SHP77 treated with DMSO at 0.1 percent for 48 hours (cell line): Measurements from ENCODE around the gene B3GNT5.
A peak's percentile ranks its signal among the peaks of the same experiment; 100 is the strongest.

Source experiments
- DNase-seq: peaks from one replicate; lab custom pipeline; 2025; lab: John Stamatoyannopoulos, UW

B3GNT5 gene, protein sequence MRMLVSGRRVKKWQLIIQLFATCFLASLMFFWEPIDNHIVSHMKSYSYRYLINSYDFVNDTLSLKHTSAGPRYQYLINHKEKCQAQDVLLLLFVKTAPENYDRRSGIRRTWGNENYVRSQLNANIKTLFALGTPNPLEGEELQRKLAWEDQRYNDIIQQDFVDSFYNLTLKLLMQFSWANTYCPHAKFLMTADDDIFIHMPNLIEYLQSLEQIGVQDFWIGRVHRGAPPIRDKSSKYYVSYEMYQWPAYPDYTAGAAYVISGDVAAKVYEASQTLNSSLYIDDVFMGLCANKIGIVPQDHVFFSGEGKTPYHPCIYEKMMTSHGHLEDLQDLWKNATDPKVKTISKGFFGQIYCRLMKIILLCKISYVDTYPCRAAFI

DNA sequence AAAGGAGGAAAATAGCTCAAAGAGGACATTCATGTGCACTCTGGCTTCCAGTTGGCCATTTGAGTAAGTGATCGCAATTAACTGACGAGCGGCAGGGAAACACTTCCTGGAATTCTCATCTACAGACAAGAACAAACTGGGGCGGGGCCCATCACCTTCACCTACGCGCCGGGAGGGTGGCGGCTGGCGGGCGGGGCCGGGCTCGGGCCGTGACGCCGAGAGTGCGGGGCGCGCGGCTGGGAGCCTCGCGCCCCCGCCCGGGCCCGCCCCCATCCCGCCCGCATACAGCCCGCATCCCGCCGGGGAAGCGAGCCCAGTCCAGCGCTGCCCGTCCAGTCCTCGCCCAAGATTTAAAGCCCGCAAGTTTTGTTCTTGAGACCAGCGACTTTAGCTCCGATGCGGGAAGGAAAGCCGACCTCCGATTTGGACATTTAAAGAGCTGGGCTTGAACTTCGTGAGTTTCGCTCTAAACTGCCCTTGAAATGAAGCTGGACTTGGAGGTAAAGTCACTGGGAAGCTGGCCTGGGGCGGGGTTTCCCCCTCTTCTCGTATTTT, at the start of gene B3GNT5:
Gene B3GNT5 (plus strand): TSS at position 281 of the 555 bp plus-strand sequence. CDS start 16,546 bp downstream, outside the sequence.
- peak; percentile 32 for DNase-seq

DNA sequence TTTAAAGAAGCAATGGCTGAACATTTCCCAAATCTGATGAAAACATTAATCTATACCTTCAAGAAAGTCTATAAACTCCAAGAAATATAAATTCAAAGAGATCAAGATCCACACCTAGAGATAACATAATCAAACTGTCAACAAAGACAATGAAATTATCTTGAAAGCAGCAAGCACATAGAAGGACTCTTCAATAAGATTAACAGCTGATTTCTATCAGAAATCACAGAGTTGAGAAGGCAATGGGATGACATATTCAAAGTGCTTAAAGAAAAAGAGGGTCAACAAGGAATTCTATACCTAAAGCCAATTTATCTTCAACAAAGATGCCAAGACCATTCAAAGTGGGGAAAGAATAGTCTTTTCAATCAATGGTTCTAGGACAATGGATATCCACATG, 49.4 kb upstream of the B3GNT5 start:
- no peak for DNase-seq

DNA sequence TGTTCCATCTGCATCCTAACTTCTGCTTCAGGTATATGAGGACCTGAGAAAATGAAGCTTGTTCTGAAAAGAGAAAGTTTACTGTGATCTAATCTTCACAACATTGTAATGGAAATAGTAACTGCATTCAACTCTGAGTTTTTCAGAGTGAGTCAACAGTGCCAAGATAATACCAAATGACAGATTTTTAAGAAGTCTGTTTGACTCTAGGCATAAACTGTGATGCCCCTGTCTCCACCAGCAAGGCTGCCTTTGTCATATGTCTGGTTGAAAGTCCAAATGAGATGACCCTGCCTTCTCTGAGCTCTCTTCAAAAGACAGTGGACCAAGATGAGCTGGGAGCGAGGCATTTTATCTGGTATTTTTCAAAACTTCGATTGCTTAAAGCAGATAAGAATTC, 44.8 kb upstream of the B3GNT5 start:
- DNase-seq: no peak

DNA sequence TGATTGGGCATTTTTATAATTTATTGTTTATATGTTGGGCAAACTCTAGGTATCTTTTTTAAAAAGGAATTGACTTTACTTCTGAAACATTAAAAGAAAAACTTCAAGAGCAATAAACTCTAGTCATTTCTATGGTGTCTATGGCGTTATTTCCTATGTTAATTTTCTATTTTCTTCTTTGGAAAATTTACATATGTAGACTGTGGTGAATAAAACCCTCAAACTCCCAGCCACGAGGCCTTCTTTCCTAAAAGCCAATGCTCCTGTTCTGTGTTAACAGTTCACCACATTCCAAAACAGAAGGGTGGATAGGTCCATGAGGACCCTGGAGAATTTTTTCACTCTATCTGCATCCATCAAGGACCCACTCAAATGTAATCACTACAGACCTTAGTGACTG, 44.3 kb upstream of the B3GNT5 start:
- no peak for DNase-seq

DNA sequence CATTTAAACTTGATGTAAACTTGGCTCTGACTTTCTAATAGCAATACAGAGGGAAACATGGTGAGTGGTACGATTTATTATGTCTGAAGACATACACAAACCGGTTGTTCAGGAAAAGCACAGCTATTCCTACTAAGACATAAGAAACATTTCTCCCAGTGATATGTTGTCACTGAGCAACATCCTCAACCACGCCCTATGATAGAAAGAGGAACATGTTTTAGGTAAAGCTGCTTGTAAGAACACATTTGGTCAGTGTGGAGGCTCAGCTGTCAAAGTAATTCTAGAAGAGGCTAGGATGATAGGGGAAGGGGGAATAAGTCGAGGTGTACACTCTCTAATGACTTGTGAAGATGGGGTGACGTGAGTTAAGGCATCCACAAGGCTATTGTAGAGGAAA, 42.7 kb upstream of the B3GNT5 start:
- no peak for DNase-seq

DNA sequence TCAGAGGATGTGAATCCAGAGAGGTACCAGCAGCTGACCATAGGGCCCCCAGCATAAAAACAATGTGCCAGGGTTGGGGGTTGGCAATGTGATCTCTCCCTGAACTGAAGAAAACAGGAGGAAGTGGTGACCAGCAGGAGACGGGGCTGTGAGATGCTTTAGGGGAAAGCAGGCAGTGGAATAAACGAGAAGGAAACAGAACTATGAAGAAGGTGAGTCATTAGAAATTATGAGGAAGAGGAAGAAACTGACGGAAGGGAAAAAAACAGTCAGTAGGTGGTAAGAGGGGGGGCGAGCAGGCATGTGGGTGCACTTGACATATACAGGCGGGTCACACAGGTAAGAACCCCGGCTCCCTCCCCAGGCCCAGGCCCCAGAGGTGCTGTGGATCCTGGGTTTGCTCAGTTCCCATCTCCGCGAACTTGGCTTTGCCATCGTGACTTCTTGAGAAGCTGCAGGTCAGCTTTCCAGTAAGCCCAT, 42.2 kb upstream of the B3GNT5 start:
- no peak for DNase-seq

DNA sequence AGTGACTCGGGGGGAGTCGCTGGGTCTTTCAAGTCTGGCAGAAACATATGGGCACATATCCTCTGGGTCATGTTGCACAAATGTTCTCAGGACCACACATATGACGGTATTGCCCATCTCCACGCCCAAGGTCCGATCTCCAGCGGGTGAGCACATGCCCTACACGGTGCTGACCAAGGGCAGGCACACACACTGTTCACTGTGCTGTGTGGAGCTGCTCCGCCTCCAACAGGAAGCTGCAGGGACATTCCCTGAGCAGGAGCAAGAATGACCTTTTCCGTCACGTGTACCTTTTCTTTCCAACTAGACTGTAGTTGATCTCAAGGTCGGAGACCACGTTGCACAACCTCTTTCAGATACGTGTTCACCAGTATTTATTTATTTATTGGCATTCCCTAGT, 41.7 kb upstream of the B3GNT5 start:
- no peak for DNase-seq

DNA sequence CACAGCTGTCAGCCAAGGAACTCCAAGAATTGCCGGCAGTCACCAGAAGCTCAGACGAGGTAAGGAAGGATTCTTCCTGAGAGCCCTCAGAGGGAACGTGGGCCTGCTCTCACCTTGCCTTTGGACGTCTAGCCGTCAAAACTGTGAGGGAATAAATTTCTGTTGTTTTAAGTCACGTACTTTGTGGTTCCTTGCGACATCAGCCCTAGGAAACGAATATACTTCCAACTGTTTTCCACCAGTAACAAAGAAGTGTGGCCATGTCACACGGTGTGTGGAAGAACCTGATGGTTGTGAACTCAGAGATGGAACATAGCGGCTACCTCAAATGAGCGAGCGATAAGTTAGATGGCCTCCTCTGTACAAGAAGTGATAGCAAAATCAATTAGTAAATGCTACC, 41.0 kb upstream of the B3GNT5 start:
- no peak for DNase-seq

DNA sequence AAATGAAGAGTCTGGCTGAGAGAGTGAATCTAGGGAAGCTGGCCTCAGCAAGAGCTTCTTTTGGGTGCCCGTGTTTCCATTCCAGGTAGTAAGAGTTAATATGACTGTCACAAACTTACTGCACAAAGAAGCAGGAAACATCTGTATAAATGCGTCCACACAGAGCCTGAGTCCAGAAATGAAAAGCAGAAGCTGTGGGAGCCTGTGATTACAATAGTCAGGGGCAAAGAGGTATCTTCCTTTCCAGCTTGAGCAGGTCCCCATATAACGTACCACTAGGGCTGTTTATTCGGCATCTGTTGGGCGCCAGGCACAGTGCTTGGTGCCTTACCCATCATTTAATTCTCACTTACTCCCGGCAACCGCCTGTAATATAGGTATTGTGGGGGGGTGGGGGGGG, 40.5 kb upstream of the B3GNT5 start:
- DNase-seq: no peak

DNA sequence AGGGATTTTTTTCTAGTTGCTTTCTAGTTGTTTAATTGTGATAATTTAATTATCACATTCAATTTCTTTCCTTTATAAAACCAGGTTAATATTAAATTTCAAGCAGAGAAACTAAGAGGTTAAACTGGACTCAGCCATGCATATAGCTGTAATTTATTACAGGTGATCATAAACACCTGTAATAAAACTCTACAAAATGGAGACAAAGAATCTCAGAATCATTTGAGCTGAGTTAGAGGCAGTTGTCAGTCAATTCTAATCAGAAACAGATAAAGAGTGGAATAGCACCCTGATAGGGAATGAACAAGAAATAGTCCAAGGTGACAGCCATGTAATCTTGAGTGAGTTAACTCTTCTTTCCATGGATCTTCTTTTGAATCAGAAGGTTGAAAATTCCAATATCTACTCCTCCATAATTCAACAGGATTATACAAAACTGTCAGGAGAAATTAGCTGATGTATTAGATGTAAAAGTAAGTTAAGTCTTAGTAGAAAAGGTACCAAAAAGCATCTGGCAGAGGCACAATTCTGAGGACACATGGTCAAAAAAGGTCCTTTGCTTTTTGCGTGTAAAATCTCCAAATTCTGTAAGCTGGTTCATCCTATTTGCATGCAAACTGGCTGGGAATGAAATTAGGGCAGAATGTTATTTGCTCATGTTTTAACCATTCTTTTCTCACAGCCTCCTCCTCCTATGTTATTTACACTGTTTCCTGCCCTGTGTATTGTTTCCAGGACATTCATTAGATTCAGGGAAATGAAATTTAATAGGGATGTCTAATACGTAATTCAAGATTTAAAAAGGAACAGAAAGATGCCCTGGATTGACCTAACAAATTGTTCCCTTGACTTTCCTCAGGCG, 39.4 kb upstream of the B3GNT5 start:
- no peak for DNase-seq

DNA sequence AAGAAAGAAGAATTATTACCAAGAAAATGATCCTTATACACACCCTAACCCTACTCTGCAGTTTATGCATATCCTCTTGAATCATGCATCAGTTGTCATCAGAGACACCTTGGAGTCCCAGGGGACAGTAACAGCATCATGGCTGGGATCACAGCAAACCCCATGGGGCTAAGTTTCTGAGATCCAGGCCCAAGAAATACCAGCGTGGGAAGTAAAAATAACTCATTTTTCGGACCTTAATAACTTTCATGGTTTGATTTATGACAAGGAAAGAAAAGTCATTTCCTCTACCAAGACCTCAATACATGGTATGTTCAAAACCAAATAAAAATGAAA, 38.8 kb upstream of the B3GNT5 start:
- no peak for DNase-seq

DNA sequence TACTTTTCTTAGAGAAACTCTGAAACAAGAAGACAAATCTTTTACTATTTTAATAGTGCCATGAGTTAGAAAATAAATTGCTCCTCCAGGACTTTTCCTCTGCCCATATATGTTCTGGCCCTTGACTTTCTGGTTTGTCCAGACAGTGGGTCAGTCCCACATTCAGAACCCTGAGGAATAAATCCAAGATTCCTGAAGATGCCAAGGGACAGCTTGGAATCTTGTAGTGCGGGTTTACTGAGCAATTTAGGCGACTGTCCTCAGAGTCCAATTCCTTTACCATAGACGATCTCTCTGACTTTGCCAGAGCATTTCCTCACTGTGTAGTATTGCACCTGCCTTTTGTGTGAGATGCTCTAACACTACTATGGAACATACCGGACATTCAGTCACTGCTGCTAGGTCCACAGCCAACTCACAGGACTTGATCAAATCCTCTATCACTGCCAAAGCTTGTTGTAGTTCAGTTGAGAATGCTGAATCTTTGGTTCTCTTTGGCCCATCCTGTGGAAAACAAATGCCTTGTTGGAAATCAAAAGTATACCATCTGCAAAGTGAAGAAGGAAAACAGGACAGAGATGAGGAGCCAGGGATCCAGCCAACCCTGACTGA, 37.4 kb upstream of the B3GNT5 start:
- no peak for DNase-seq

DNA sequence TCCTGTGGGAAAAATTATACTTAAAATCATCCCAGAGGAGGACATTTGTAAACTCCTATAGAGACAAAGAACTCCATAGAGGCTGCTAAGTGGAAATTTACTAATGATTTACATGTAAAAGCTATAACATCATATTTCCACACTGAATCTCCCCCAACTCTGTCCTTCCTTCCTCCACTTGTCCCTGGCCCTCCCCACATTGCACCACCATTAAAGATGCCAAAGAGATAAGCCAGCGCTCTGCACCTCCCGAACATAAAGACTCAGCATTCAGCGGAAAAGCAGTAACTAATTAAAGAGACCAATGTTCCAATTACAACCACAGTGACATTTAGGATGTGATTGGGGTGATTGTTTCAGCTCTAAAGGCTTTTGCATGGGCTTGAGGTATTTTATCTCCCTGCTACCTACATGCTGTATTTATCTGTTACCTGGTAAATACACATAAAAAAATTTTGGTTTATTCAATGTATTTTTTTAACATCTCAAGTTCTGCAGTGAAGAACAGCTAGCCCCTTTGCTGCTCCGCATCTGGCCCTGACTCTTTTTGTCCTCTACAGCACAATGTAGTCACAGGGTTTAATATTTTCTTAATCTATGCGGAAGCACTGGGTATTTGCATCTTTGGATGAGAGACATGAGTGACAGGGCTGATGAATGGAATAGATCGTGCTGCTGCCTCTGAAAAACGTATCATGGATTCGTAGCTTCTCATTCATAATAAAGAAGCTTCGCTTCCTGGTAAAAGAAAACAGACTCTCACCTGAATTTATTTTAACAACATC, 35.3 kb upstream of the B3GNT5 start:
- no peak for DNase-seq

DNA sequence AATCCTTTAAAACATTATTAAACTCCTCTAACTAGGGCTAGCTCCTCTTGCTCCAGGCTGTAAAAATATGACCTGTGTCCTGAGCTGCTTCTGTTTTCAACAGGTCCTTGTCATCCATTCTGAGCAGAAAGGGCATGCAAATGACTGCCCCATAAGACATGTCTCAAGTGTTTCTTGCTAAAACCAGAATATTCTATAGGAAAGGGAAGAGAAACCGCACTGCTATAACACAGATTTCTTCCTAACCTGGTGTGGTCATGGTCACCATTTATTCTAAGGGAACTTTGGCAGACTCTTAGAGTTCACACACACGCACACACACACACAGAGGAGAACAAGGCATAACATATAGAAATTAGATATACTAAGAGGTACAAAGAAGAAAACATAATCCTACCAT, 34.2 kb upstream of the B3GNT5 start:
- DNase-seq: no peak

DNA sequence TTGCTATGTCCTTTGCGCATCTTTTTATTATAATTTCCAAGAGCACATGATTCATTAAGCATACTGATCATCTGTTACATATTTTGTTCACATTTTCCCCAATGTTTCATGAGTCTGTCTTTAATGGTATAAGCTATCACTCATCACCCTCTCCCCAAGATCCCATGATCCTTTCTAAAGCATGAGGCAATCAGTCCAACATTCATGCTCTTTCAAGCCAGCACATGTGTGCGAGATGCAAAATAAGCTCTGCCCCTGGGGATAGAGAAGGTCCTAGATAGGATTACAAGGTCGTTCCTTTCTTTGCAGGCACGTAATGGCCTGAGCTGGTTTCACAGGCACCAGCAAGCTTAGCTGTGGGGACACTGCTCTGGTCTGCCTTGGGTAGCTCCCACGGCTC, 32.2 kb upstream of the B3GNT5 start:
- DNase-seq: no peak

DNA sequence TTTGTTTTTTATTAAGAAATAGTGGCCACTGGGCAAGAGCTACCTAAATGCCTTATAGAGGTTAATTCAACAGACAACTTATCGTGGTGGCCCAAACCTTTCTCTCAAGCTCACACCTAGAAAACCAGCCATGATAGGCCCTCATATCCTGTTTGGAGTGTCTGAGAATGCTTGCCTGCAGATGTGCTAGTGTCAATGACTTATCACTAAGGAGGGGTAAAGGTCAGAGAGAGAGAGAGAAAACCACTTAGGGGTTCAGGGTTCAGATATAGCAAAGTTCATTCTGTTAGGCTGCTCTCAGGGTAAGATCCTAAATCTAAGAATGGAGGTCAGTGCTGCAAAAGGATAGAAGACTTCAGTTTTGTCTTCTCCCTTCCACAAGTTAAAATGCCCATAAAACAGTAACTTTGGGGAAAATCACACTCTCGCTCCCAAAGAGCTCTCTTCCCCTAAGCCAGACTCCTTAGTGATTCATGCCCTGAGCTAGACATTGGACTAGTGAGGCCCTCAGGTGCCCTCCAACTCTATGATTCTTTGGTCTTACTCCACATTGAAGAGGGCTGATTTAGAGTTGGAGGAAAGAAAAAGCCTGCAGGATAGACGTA, 30.3 kb upstream of the B3GNT5 start:
- no peak for DNase-seq

DNA sequence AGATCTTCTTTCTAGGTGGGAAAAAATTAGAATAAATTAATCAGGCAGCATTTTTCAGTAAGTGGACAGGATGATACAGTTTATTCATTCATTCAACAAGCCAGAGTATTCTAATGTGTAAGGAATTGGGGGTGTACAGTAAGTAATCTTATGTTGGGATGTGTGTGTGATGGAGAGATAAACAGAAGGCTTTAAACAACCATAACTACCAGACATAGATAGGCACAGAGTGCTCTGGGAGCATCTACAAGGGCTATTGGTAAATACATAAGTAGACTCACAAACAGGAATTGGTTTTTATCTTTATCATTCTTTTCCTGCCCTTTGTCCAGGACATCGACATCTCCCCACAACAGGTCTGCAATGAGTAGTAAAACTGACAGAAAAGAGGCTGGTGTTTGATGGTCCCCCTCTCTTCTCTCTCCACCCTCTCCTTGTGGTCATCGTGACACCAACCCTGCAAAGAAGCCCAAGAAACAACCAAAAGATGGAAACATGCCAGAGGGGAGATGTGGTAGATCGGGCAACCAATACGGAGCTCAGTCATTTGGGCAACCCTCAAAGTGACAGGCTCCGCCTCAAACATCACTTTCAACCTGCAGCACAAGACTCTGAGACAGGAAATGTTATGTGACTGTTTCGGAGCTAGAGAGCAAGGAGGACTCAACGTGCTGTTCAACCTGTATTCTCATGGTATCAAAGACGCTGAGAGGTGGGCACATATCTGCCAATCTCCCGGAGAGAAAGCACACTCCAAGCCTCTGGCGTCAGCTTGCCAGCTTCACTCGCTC, 28.7 kb upstream of the B3GNT5 start:
- DNase-seq: no peak

DNA sequence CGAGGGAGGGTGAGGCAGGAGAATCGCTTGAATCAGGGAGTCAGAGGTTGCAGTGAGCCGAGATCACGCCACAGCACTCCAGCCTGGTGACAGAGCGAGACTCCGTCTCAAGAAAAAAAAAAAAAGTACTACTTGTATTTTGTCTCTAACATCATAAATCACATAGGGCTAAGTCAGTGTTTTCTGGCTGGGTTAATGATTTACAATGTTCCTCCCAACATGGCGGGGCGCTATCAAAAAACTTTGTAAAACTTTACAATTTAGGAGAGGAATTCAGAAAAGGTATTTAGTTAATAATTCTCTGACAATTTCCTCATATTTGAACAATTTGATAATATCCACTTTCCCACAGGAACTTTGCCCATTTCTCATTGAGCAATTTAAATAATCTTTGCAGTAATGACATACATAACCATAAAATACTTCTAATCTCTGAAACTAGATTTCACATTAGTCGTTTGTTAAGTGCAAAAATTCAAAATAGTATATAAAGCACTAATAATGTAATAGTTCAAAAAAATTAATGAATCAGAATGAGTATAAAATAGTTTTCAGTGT, 26.6 kb upstream of the B3GNT5 start:
- no peak for DNase-seq

DNA sequence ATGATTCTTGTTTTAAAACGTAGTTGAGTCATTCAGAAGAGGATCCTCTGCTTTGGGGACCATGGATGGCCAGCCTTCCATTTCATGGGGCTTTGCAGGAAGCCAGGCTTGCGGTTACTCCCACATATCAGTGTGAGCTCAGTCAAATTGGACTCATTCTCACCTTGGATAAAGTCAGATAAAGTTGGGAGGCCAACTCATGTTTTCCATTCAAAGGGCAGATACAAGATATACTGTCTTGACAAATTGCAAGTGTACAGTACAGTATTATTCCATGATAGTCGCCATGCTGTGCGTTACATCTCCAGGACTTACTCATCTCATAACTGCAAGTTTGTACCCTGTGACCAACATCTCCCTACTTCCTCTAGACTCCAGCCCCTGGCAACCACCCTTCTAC, 25.5 kb upstream of the B3GNT5 start:
- DNase-seq: no peak

DNA sequence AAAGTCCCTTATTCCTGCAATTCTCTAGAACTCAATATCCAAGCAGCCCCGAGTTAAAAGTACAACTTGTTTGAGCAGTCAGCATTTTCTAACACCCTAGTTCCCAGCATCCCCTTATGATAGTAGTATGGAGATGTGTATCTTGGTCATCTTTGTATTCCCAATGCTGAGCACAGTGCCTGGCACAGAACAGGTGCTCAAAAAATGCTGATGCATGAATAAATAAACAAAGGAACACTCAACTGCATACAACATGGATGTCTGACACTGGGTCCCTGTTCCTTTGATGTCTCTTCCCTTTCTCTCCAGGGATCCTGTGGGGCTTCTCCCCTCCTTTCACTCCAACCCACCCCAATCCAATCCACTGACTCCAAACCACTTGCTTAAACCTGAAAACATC, 23.9 kb upstream of the B3GNT5 start:
- no peak for DNase-seq
